SHP77 treated with DMSO at 0.1 percent for 48 hours (cell line): ENCODE results near the gene SMIM10.
"Not testable (repeated sequence)": the region's sequence is repeated elsewhere in the genome, so short reads cannot be mapped to it uniquely, and the experiment has no call there.

Source experiments
- DNase-seq: peaks from one replicate; lab custom pipeline; 2025; lab: John Stamatoyannopoulos, UW

SMIM10 gene

DNA sequence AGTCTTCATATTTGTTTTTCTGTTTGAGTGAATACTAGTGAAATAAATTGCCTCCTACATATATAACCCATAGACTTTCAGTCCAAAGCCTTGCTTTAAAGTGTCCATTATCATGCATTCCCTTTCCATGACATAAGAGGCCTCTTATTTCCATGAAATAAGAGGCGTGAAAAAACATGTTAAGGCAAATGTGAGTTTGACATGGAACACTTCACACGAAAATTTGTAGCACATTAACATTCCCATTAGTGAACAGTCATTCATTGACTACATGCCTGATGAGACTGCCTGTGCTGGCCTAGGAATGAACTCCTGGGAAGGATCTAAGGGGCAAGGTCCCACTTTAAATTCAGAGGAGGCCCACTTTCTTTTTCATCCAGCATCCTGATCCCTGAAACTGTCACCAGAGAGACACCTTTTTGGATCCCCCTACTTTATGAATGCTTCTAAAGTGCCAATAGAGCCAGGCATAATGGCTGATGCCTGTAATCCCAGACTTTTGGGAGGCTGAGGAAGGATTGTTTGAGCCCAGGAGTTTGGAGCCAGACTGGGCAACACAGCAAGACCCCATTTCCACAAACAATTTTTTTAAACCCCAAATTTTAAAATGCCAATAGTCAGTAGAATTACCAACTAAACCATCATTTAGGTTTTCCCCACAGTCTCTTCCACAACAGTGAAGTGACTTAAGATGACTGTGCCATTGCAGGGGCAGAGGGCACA, 24.9 kb downstream of the SMIM10 start:
- no peak for DNase-seq

GRCh38 chrX:135019890-135020289, 29.1 kb downstream of the SMIM10 start:
- not testable (repeated sequence) for DNase-seq

GRCh38 chrX:135023791-135024190, 33.0 kb downstream of the SMIM10 start:
- not testable (repeated sequence) for DNase-seq

- no peak for DNase-seq
Measured at GRCh38 chrX:135024526-135024925, 33.7 kb downstream of the SMIM10 start.

- not testable (repeated sequence) for DNase-seq
Measured at GRCh38 chrX:135030207-135030963, 39.6 kb downstream of the SMIM10 start.

GRCh38 chrX:135041149-135042123, 50.6 kb downstream of the SMIM10 start:
- not testable (repeated sequence) for DNase-seq
